GM12878 (cell line): ENCODE measurements around the gene TRIM72. TPM values are rescaled to one million over a fixed set of nuclear protein-coding genes. Genes with fewer than 3 reads are reported as not detected.

Experiments
- ATAC-seq: fragments of 200-7000 bp; cut with Tn5 transposase; 3 replicates; pipeline ENCODE4 v1.9.1; 2020; ENCODE audit warnings: mild to moderate bottlenecking, moderate library complexity
- BruUV-seq: library from RNA; stranded (reverse); fragments of 400-500 nt; replicated peaks from 2 replicates; lab custom pipeline; 2021; lab: Mats Ljungman, UMichigan
- CTCF ChIA-PET: fragments of 300-600 bp; sonication (Branson Sonifier 250); formaldehyde crosslinking; extraction: SDS; loops from one replicate; lab custom pipeline; 2021; ENCODE audit warnings: inconsistent platforms; lab: Yijun Ruan, JAX
- POLR2A ChIA-PET: fragments of 350-600 bp; formaldehyde crosslinking; extraction: SDS; loops from one replicate; lab custom pipeline; 2021; ENCODE audit warnings: inconsistent platforms; lab: Charles Lee
- RAD21 ChIA-PET: fragments of 300-600 bp; sonication (Branson Sonifier 250); formaldehyde crosslinking; loops from one replicate; lab custom pipeline; 2023; ENCODE audit warnings: antibody characterized with exemption; ENCODE audit not compliant: unreplicated experiment; lab: Charles Lee
- SMC1A ChIA-PET: fragments of 300-600 bp; sonication (Branson Sonifier 250); formaldehyde crosslinking; loops from one replicate; lab custom pipeline; 2023; ENCODE audit not compliant: unreplicated experiment, uncharacterized antibody; lab: Charles Lee
- DNase-seq: peaks from one replicate; pipeline ENCODE4 v3.0.0-alpha.2; 2011; ENCODE audit warnings: low read depth, low spot score
- FAIRE-seq: peaks from 3 replicates; lab custom pipeline; 2011; peaks lifted over from hg19 to GRCh38; lab: Jason Lieb, UNC
- H2AFZ ChIP-seq: 2 replicates; pipeline ENCODE4 v1.6.0; 2011; ENCODE audit warnings: low read depth, low read length, control low read depth; ENCODE audit not compliant: control insufficient read depth
- H3K27ac ChIP-seq: 2 replicates; pipeline ENCODE4 v1.5.1; 2011; ENCODE audit warnings: control low read depth; ENCODE audit not compliant: control insufficient read depth, insufficient read depth
- H3K27me3 ChIP-seq, 2 experiments: replicated peaks in 1 of 2; 2 replicates each; pipeline versions ENCODE4 v1.6.0 to v1.6.1; 2011; ENCODE audit warnings: low read length in 1 of 2; ENCODE audit not compliant: control insufficient read depth in 2 of 2, insufficient read depth in 2 of 2
- H3K36me3 ChIP-seq, 2 experiments: 2 replicates each; pipeline ENCODE4 v1.5.1; 2011; ENCODE audit warnings: low read length in 1 of 2; ENCODE audit not compliant: control insufficient read depth in 2 of 2, insufficient read depth in 2 of 2
- H3K4me1 ChIP-seq: 2 replicates; pipeline ENCODE4 v1.6.1; 2011; ENCODE audit warnings: mild to moderate bottlenecking, low read length, moderate library complexity, mixed read lengths; ENCODE audit not compliant: control insufficient read depth, insufficient read depth
- H3K4me2 ChIP-seq: 2 replicates; pipeline ENCODE4 v1.6.0; 2011; ENCODE audit warnings: control low read depth; ENCODE audit not compliant: control insufficient read depth, insufficient read depth
- H3K4me3 ChIP-seq: fragments of 200-600 bp; sonication (generic); 2 replicates; pipeline ENCODE4 v1.5.1; 2016
- H3K79me2 ChIP-seq: 2 replicates; pipeline ENCODE4 v1.6.0; 2011; ENCODE audit warnings: low read length; ENCODE audit not compliant: control insufficient read depth, insufficient read depth
- H3K9ac ChIP-seq: 2 replicates; pipeline ENCODE4 v1.8.0; 2011; ENCODE audit warnings: low read length, control low read depth, mixed read lengths; ENCODE audit not compliant: control insufficient read depth, insufficient read depth
- H3K9me3 ChIP-seq: replicated peaks from 3 replicates; pipeline ENCODE4 v1.5.1; 2011; ENCODE audit warnings: mild to moderate bottlenecking, low read length; ENCODE audit not compliant: control insufficient read depth, insufficient read depth
- H4K20me1 ChIP-seq: 2 replicates; pipeline ENCODE4 v1.6.0; 2011; ENCODE audit not compliant: control insufficient read depth, insufficient read depth
- ATF7 ChIP-seq: fragments of 450-650 bp; IDR thresholded peaks from 2 replicates; pipeline ENCODE4 v1.6.1; 2016; ENCODE audit warnings: low read depth, mild to moderate bottlenecking
- DPF2 ChIP-seq: fragments of 450-650 bp; IDR thresholded peaks from 2 replicates; pipeline ENCODE4 v1.6.1; 2017; ENCODE audit warnings: mild to moderate bottlenecking
- EGR1 ChIP-seq, 2 experiments: IDR thresholded peaks; 1 replicate in 1 of 2; 2 replicates in 1 of 2; pipeline ENCODE4 v1.6.1; 2011 to 2012; ENCODE audit warnings: low read depth in 2 of 2, low read length in 2 of 2, borderline replicate concordance in 1 of 2, mild to moderate bottlenecking in 1 of 2, moderate library complexity in 1 of 2
- HDGF ChIP-seq: fragments of 450-650 bp; IDR thresholded peaks from 2 replicates; pipeline ENCODE4 v1.6.1; 2016; ENCODE audit warnings: antibody characterized with exemption
- IKZF2 ChIP-seq, 2 experiments: fragments of 450-650 bp; IDR thresholded peaks; 2 replicates each; pipeline ENCODE4 v1.6.1; 2017; ENCODE audit warnings: mild to moderate bottlenecking in 2 of 2, moderate library complexity in 2 of 2
- MXI1 ChIP-seq: fragments of 150-350 bp; IDR thresholded peaks from 2 replicates; pipeline ENCODE4 v1.6.1; 2011; ENCODE audit warnings: low read depth, mild to moderate bottlenecking, inconsistent platforms, low read length, improper control_type of control experiment
- PML ChIP-seq: IDR thresholded peaks from 2 replicates; pipeline ENCODE4 v1.6.1; 2012; ENCODE audit warnings: low read length, inconsistent platforms
- POLR2A ChIP-seq: IDR thresholded peaks from 2 replicates; pipeline ENCODE4 v1.6.1; 2011; ENCODE audit warnings: low read depth, mild to moderate bottlenecking, low read length
- POLR2AphosphoS2 ChIP-seq: IDR thresholded peaks from 2 replicates; pipeline ENCODE4 v1.6.1; 2011; ENCODE audit warnings: low read depth, mild to moderate bottlenecking, low read length, improper control_type of control experiment, moderate library complexity
- POLR2AphosphoS5 ChIP-seq: IDR thresholded peaks from 2 replicates; pipeline ENCODE4 v1.6.1; 2011; ENCODE audit warnings: mild to moderate bottlenecking, low read length, inconsistent platforms
- RELA ChIP-seq: fragments of 450-650 bp; IDR thresholded peaks from 2 replicates; pipeline ENCODE4 v1.8.0; 2014; ENCODE audit warnings: borderline replicate concordance; ENCODE audit not compliant: partially characterized antibody
- RUNX3 ChIP-seq: IDR thresholded peaks from 2 replicates; pipeline ENCODE4 v1.6.1; 2012; ENCODE audit warnings: low read length, inconsistent platforms
- SIX5 ChIP-seq: IDR thresholded peaks from 2 replicates; pipeline ENCODE4 v1.6.1; 2011; ENCODE audit warnings: mild to moderate bottlenecking, low read depth, low read length, moderate library complexity; ENCODE audit not compliant: severe bottlenecking
- STAT1 ChIP-seq: fragments of 450-650 bp; conservative IDR thresholded peaks from 2 replicates; pipeline ENCODE4 v1.6.1; 2014; ENCODE audit warnings: antibody characterized with exemption, mild to moderate bottlenecking
- TAF1 ChIP-seq: IDR thresholded peaks from 2 replicates; pipeline ENCODE4 v1.6.1; 2011; ENCODE audit warnings: mild to moderate bottlenecking, low read depth, low read length, borderline replicate concordance
- TCF12 ChIP-seq: IDR thresholded peaks from 2 replicates; pipeline ENCODE4 v1.6.1; 2011; ENCODE audit warnings: low read depth, mild to moderate bottlenecking, low read length
- WRNIP1 ChIP-seq: IDR thresholded peaks from 2 replicates; pipeline ENCODE4 v1.6.1; 2011; ENCODE audit warnings: low read depth, low read length, improper control_type of control experiment, borderline replicate concordance
- WGBS: methylation state at CpG from one replicate; pipeline ENCODE4 v1.1.6; 2016; ENCODE audit warnings: low lambda C conversion rate; ENCODE audit not compliant: insufficient replicate concordance, insufficient coverage; ENCODE audit errors: missing lambda C conversion rate; 5-methylcytosine and 5-hydroxymethylcytosine counted together
- in situ Hi-C: fragments of 300-500 bp; cut with MboI; formaldehyde crosslinking; loops from 9 replicates; pipeline ENCODE4 v1.14.3; 2018; ENCODE audit warnings: mixed read lengths
- intact Hi-C: fragments of 100-400 bp; cut with micrococcal nuclease; formaldehyde crosslinking; loops from one replicate; pipeline ENCODE4 v1.14.2; 2022; ENCODE audit not compliant: unreplicated experiment
- polyA plus RNA-seq, 11 experiments: library from polyadenylated mRNA; depleted of rRNA in 4 of 11; unstranded in 6 of 11; stranded (reverse) in 5 of 11; fragments of >200 nt; fragmentation: Nextera tagmentation in 4 of 11; fragmentation: Illumina TruSeq in 1 of 11; extraction: Ambion mirVana in 4 of 11; extraction: Trizol in 1 of 11; gene quantifications; 1 replicate in 1 of 11; 2 replicates in 10 of 11; pipeline versions ENCODE4 v1.2.1 to v1.2.3, GENCODE V29; 2011 to 2016; ENCODE audit warnings: inconsistent platforms in 2 of 11, missing spikeins in 2 of 11, low read depth in 1 of 11
- total RNA-seq, 4 experiments: library from RNA; depleted of rRNA in 3 of 4; stranded (reverse); fragments of >200 nt in 3 of 4; fragmentation: Illumina TruSeq in 1 of 4; extraction: Trizol in 1 of 4; gene quantifications; 2 replicates each; pipeline versions ENCODE4 v1.2.1 to v1.2.3, GENCODE V29; 2013 to 2021
- TF ChIP-seq, protein P1 (sequence below): fragments of 450-650 bp; IDR thresholded peaks from 2 replicates; pipeline ENCODE4 v1.6.1; 2018; ENCODE audit warnings: mild to moderate bottlenecking, low read depth, moderate library complexity; ENCODE audit not compliant: partially characterized antibody
- TF ChIP-seq, protein P2 (sequence below): IDR thresholded peaks from 2 replicates; pipeline ENCODE4 v1.6.1; 2011; ENCODE audit warnings: borderline replicate concordance, low read depth, mild to moderate bottlenecking, moderate library complexity, low read length; ENCODE audit not compliant: insufficient read depth, poor library complexity, severe bottlenecking

The TRIM72 gene
- total and polyA plus RNA-seq, 10 of the 15 experiments (the other 5 are each of a cell fraction or from before 2014, with no cell fraction given), result 0.03 to 1.2 (median 0.23) TPM; not detected in 1

DNA sequence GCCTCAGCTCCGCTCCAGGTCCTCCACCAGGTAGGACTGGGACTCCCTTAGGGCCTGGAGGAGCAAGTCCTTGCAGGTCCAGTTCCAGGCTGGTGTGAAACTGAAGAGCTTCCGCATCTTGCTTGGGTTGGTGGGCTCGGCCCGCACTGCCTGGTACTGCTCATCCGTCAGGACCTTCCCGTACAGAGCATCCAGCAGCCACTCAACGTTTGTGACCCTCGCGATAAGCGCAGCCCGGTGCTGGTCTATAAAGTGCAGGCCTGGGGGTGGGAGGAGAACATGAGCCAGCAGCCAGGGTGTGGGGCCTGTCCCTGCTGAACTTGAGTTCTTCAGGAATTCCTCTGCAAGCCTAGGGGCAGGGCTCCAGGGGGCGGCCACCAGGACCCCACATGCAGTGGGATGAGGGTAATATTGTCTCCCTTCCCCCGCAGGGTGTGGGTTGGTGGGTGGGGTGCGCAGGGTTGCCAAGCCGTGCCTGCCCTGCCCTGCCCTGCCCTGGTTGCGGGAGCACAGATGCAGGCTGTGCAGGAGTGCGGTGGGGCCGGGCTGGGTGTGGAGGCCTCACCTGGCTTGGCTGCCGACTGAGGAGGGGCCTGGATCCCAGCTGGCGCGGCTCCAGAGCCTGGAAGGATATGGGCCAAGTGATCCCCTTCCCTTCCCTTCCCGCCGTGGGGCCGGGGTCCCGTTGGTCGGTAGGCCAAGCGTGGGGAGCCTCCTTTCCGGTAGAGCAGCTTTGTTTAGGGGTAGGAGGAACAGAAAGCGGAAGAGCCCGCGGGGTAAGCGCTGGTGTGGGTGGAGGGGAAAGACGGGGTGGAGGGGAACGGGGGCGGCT lies 12.1 kb upstream of the TRIM72 start:
- POLR2A ChIA-PET, result interaction anchor here (0.7 to 3.5 kb wide), 12 partner anchors 12 to 511 kb away, joined by 3 to 26 read pairs (median 4); partner anchors contain the start of genes FUS and ITGAM
- Histone ChIP-seq H3K9me3 (no peaks in the 10 kb centered on the region), H3K4me1 (peaks cover 24% of the 10 kb centered on the region), H3K27ac (peak overlapping the region; percentile 65), H3K79me2 (peaks cover 3% of the 10 kb centered on the region; the same call in 1 of the 2 replicates), H3K36me3 (peaks cover 0 to 4% of the 10 kb centered on the region in 2 experiments; a peak in 2 of 4 replicates), H3K9ac (peak overlapping the region; percentile 74), H2AFZ (0 out of 2 replicates have a peak overlapping the region, but pooled peaks have one; percentile 49), H3K4me3 (peak overlapping the region; percentile 86), H3K27me3 (no peaks in the 10 kb centered on the region), H3K4me2 (peak overlapping the region; percentile 91), H4K20me1 (no peaks in the 10 kb centered on the region)
- ATAC-seq (peak; percentile 77), DNase-seq (no peak), FAIRE-seq (peak; percentile 68)
- 4% methylated on average over 30 of the region's 35 CpGs for WGBS
- SMC1A ChIA-PET, result interaction anchor here (0.7 to 2.2 kb wide), 21 partner anchors 9 to 242 kb away, joined by 3 to 14 read pairs (median 4); partner anchors contain the start of genes ITGAM and PYDC1
- intact Hi-C loops, result loop anchor here (1.0 to 5.0 kb wide), 4 partner anchors 86 to 241 kb away; partner anchors contain the start of gene ZNF843
- in situ Hi-C loops, result loop anchor here (5.0 to 10.0 kb wide), 2 partner anchors 241 to 673 kb away; partner anchors contain the start of genes ZNF267 and ZNF843
- CTCF ChIA-PET, result interaction anchor here (0.7 to 3.5 kb wide), 14 partner anchors 14 to 259 kb away, joined by 3 to 26 read pairs (median 4); partner anchors contain the start of gene ZNF843
- BruUV-seq, result TSS peak; percentile 91
- RAD21 ChIA-PET, result interaction anchor here (0.7 to 3.1 kb wide), 20 partner anchors 9 to 242 kb away, joined by 3 to 14 read pairs (median 6); partner anchors contain the start of genes FUS and ITGAX
- TF ChIP-seq IKZF2 (IDR thresholded peaks at IDR 0.05) (peak in 1 of 2 experiments; percentile 10; a peak in 1 of 4 replicates), PML (peak; percentile 31; the same call in 1 of the 2 replicates), TAF1 (peak; percentile 22; the same call in 1 of the 2 replicates), WRNIP1 (no peak), POLR2AphosphoS2 (peak; percentile 58; the same call in 1 of the 2 replicates), TCF12 (peak; percentile 13; the same call in 1 of the 2 replicates), HDGF (0 out of 2 replicates have a peak, but pooled peaks have one; percentile 32), ATF7 (0 out of 2 replicates have a peak, but pooled peaks have one; percentile 47), RELA (no peak), SIX5 (no peak), MXI1 (peak; percentile 17; the same call in 1 of the 2 replicates), EGR1 (IDR thresholded peaks at IDR 0.05; ENCODE audit: borderline replicate concordance in 1 of 2, low read depth in 2 of 2, low read length in 2 of 2) (peak in 1 of 2 experiments; percentile 95; a peak in 2 of 3 replicates), RUNX3 (peak; percentile 32; the same call in 1 of the 2 replicates), STAT1 (no peak), POLR2A (peak; percentile 67), DPF2 (0 out of 2 replicates have a peak, but pooled peaks have one; percentile 37), POLR2AphosphoS5 (peak; percentile 14)
- TF ChIP-seq, protein P1, sequence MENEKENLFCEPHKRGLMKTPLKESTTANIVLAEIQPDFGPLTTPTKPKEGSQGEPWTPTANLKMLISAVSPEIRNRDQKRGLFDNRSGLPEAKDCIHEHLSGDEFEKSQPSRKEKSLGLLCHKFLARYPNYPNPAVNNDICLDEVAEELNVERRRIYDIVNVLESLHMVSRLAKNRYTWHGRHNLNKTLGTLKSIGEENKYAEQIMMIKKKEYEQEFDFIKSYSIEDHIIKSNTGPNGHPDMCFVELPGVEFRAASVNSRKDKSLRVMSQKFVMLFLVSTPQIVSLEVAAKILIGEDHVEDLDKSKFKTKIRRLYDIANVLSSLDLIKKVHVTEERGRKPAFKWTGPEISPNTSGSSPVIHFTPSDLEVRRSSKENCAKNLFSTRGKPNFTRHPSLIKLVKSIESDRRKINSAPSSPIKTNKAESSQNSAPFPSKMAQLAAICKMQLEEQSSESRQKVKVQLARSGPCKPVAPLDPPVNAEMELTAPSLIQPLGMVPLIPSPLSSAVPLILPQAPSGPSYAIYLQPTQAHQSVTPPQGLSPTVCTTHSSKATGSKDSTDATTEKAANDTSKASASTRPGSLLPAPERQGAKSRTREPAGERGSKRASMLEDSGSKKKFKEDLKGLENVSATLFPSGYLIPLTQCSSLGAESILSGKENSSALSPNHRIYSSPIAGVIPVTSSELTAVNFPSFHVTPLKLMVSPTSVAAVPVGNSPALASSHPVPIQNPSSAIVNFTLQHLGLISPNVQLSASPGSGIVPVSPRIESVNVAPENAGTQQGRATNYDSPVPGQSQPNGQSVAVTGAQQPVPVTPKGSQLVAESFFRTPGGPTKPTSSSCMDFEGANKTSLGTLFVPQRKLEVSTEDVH, result no peak
- TF ChIP-seq, protein P2, sequence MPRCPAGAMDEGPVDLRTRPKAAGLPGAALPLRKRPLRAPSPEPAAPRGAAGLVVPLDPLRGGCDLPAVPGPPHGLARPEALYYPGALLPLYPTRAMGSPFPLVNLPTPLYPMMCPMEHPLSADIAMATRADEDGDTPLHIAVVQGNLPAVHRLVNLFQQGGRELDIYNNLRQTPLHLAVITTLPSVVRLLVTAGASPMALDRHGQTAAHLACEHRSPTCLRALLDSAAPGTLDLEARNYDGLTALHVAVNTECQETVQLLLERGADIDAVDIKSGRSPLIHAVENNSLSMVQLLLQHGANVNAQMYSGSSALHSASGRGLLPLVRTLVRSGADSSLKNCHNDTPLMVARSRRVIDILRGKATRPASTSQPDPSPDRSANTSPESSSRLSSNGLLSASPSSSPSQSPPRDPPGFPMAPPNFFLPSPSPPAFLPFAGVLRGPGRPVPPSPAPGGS, result peak; percentile 2
